GM23338 (cell line): ENCODE results near the gene CYS1. TPM values are rescaled to one million over a fixed set of nuclear protein-coding genes. Genes with fewer than 3 reads are reported as not detected.
A peak's percentile ranks its signal among the peaks of the same experiment; 100 is the strongest.

Experiments used
- ATAC-seq: fragments of 200-7000 bp; cut with Tn5 transposase; 3 replicates; pipeline ENCODE4 v1.9.1; 2020
- DNase-seq: peaks from one replicate; pipeline ENCODE4 v3.0.0-alpha.2; 2015; ENCODE audit warnings: low spot score
- H2AFZ ChIP-seq: fragments of 200-600 bp; sonication (generic); 2 replicates; pipeline ENCODE4 v1.8.0; 2016; ENCODE audit warnings: antibody characterized with exemption, mild to moderate bottlenecking, moderate library complexity
- H3F3A ChIP-seq: fragments of 200-600 bp; sonication (generic); replicated peaks from 2 replicates; pipeline ENCODE4 v1.8.0; 2017; ENCODE audit warnings: antibody characterized with exemption, mixed run types, low read depth
- H3K27ac ChIP-seq: fragments of 200-600 bp; sonication (generic); 2 replicates; pipeline ENCODE4 v1.6.1; 2016; ENCODE audit warnings: low read depth
- H3K27me3 ChIP-seq: fragments of 200-600 bp; sonication (generic); 2 replicates; pipeline ENCODE4 v1.8.0; 2016; ENCODE audit warnings: mild to moderate bottlenecking, mixed run types, moderate library complexity; ENCODE audit not compliant: insufficient read depth
- H3K36me3 ChIP-seq: fragments of 200-600 bp; sonication (generic); 2 replicates; pipeline ENCODE4 v1.8.0; 2016; ENCODE audit warnings: mild to moderate bottlenecking; ENCODE audit not compliant: insufficient read depth
- H3K4me1 ChIP-seq: fragments of 200-600 bp; sonication (generic); 2 replicates; pipeline ENCODE4 v1.8.0; 2016; ENCODE audit warnings: mild to moderate bottlenecking, moderate library complexity; ENCODE audit not compliant: insufficient read depth
- H3K4me2 ChIP-seq: fragments of 200-600 bp; sonication (generic); 2 replicates; pipeline ENCODE4 v1.7.1; 2017; ENCODE audit warnings: mixed run types
- H3K4me3 ChIP-seq: fragments of 200-600 bp; sonication (generic); 2 replicates; pipeline ENCODE4 v1.6.1; 2016; ENCODE audit warnings: mixed run types
- H3K79me2 ChIP-seq: fragments of 200-600 bp; sonication (generic); replicated peaks from 2 replicates; pipeline ENCODE4 v1.8.0; 2017; ENCODE audit warnings: mild to moderate bottlenecking; ENCODE audit not compliant: insufficient read depth
- H3K9me2 ChIP-seq: fragments of 200-600 bp; sonication (generic); 2 replicates; pipeline ENCODE4 v1.8.0; 2017; ENCODE audit not compliant: insufficient read depth
- H4K20me1 ChIP-seq: fragments of 200-600 bp; sonication (generic); replicated peaks from 2 replicates; pipeline ENCODE4 v1.8.0; 2017; ENCODE audit warnings: mild to moderate bottlenecking; ENCODE audit not compliant: insufficient read depth
- H3K27ac Mint-ChIP-seq: 2 replicates; pipeline ENCODE4 v1.8.0; 2020; ENCODE audit warnings: inconsistent platforms, mild to moderate bottlenecking, moderate library complexity, mixed read lengths
- H3K27me3 Mint-ChIP-seq: 3 replicates; pipeline ENCODE4 v1.8.0; 2022; ENCODE audit warnings: low read depth, mild to moderate bottlenecking, moderate library complexity, mixed read lengths, inconsistent platforms; ENCODE audit not compliant: insufficient read depth, poor library complexity
- H3K36me3 Mint-ChIP-seq: 3 replicates; pipeline ENCODE4 v1.8.0; 2021; ENCODE audit warnings: low read depth, mild to moderate bottlenecking, inconsistent platforms, moderate library complexity, mixed read lengths
- H3K4me1 Mint-ChIP-seq: 3 replicates; pipeline ENCODE4 v1.8.0; 2020; ENCODE audit warnings: mild to moderate bottlenecking, inconsistent platforms, mixed read lengths
- H3K4me3 Mint-ChIP-seq: 3 replicates; pipeline ENCODE4 v1.8.0; 2021; ENCODE audit warnings: moderate library complexity, mild to moderate bottlenecking, inconsistent platforms, mixed read lengths
- H3K9me3 Mint-ChIP-seq: 3 replicates; pipeline ENCODE4 v1.8.0; 2020; ENCODE audit warnings: moderate library complexity, mild to moderate bottlenecking, inconsistent platforms, mixed read lengths
- CTCF ChIP-seq, 2 experiments: fragments of 200-600 bp in 1 of 2; sonication (generic) in 1 of 2; conservative IDR thresholded peaks; 2 replicates each; pipeline versions ENCODE4 v1.5.1 to v1.6.1; 2016 to 2017; ENCODE audit warnings: antibody characterized with exemption in 2 of 2, low read depth in 2 of 2, mild to moderate bottlenecking in 2 of 2, moderate library complexity in 1 of 2
- ETS1 ChIP-seq: IDR thresholded peaks from 2 replicates; pipeline ENCODE4 v1.6.1; 2016; ENCODE audit warnings: antibody characterized with exemption
- EZH2phosphoT487 ChIP-seq: fragments of 200-600 bp; sonication (generic); IDR thresholded peaks from one replicate; pipeline ENCODE4 v1.8.1; 2018; ENCODE audit warnings: antibody characterized with exemption; ENCODE audit not compliant: unreplicated experiment
- JUNB ChIP-seq: IDR thresholded peaks from one replicate; pipeline ENCODE4 v1.6.1; 2016; ENCODE audit warnings: antibody characterized with exemption; ENCODE audit not compliant: unreplicated experiment
- NANOG ChIP-seq: IDR thresholded peaks from 2 replicates; pipeline ENCODE4 v1.6.1; 2016; ENCODE audit warnings: antibody characterized with exemption, borderline replicate concordance
- ZNF331 ChIP-seq: fragments of 250-450 bp; sonication (Bioruptor Pico); IDR thresholded peaks from 2 replicates; pipeline ENCODE4 v1.5.0; 2020; ENCODE audit warnings: low read depth, mild to moderate bottlenecking, moderate library complexity
- long read RNA-seq: library from polyadenylated mRNA; unstranded; transcript quantifications from one replicate; pipeline ENCODE4 v2.0.0, GENCODE V29; 2020; ENCODE audit not compliant: unreplicated experiment
- polyA plus RNA-seq: library from polyadenylated mRNA; unstranded; fragments of >200 nt; fragmentation: Nextera tagmentation; extraction: Ambion mirVana; gene quantifications from 2 replicates; pipeline ENCODE4 v1.2.1, GENCODE V29; 2016
- total RNA-seq: library from RNA; depleted of rRNA; stranded (reverse); fragments of >200 nt; shearing (Covaris generic); gene quantifications from 2 replicates; pipeline ENCODE4 v1.2.3, GENCODE V29; 2014; rRNA removed

The CYS1 gene
- total RNA-seq = 0.04 and 0.31 TPM in 2 replicates
- polyA plus RNA-seq = 0.30 and 0.32 TPM in 2 replicates
- long read RNA-seq = 0 reads

GRCh38 chr2:10079870-10080535 lies at the start of gene CYS1:
Gene CYS1, minus strand, starts transcription at chr2:10080411. Its CDS starts 188 bp downstream, at chr2:10080223.
- H3K27ac Mint-ChIP-seq = no peak within 1 kb of the TSS

GRCh38 chr2:10129490-10129889 lies 49.3 kb upstream of the CYS1 start:
- no peak overlapping the region for H3K4me2 ChIP-seq
- H3K27ac Mint-ChIP-seq = no peak overlapping the region
- no peak overlapping the region for H3K4me3 Mint-ChIP-seq
- H3K9me2 ChIP-seq = no peaks in the 10 kb centered on the region
- peaks cover 87% of the 10 kb centered on the region for H3K36me3 Mint-ChIP-seq
- DNase-seq = no peak
- peaks cover 64% of the 10 kb centered on the region for H4K20me1 ChIP-seq
- H3K36me3 ChIP-seq = peaks cover 66% of the 10 kb centered on the region
- no peak overlapping the region for H2AFZ ChIP-seq
- peaks cover 60% of the 10 kb centered on the region for H3K4me1 Mint-ChIP-seq
- H3K27me3 Mint-ChIP-seq = peaks cover 13% of the 10 kb centered on the region
- H3K27me3 ChIP-seq = no peaks in the 10 kb centered on the region
- H3K79me2 ChIP-seq = peaks cover 51% of the 10 kb centered on the region
- H3K4me3 ChIP-seq = no peak overlapping the region
- no peak overlapping the region for H3K27ac ChIP-seq
- ATAC-seq = no peak
- peaks cover 37% of the 10 kb centered on the region for H3K4me1 ChIP-seq
- peaks cover 15% of the 10 kb centered on the region; the same call in 1 of the 2 replicates for H3F3A ChIP-seq
- TF ChIP-seq JUNB (no peak), ETS1 (no peak), ZNF331 (no peak), NANOG (no peak), EZH2phosphoT487 (no peak)
- H3K9me3 Mint-ChIP-seq = no peaks in the 10 kb centered on the region

More at GRCh38 chr2:10079870-10080535, at the start of gene CYS1:
- peaks cover 13% of the 10 kb centered on the region for H3K4me1 ChIP-seq
- Mint-ChIP-seq H3K27me3 (peaks cover 40% of the 10 kb centered on the region), H3K4me3 (peak within 1 kb of the TSS; percentile 72), H3K36me3 (no peaks in the 10 kb centered on the region; the same call in 2 of the 3 replicates), H3K4me1 (peaks cover 27% of the 10 kb centered on the region), H3K9me3 (no peaks in the 10 kb centered on the region)
- no peaks in the 10 kb centered on the region for H3K79me2 ChIP-seq
- no peaks in the 10 kb centered on the region for H3K9me2 ChIP-seq
- no peaks in the 10 kb centered on the region for H3K36me3 ChIP-seq
- ATAC-seq (peak; percentile 37), DNase-seq (peak; percentile 69)
- H2AFZ ChIP-seq = peak within 1 kb of the TSS; percentile 95
- H3K27me3 ChIP-seq = peaks cover 47% of the 10 kb centered on the region
- peak within 1 kb of the TSS; percentile 65 for H3K4me3 ChIP-seq
- no peak within 1 kb of the TSS for H3K27ac ChIP-seq
- H4K20me1 ChIP-seq = no peaks in the 10 kb centered on the region
- peak in 1 of 2 experiments; percentile 58; a peak in 2 of 4 replicates for TF ChIP-seq CTCF (conservative IDR thresholded peaks at IDR 0.05; ENCODE audit: low read depth in 2 of 2)
- TF ChIP-seq EZH2phosphoT487 = no peak
- no peak for TF ChIP-seq ZNF331
- 0 out of 2 replicates have a peak, but pooled peaks cover 6% of the 10 kb centered on the region for H3F3A ChIP-seq
- peak within 1 kb of the TSS; percentile 94 for H3K4me2 ChIP-seq
